Activated CD4-positive, alpha-beta T cell treated with anti-CD3 and anti-CD28 coated beads, Interleukin-2, amount 50 U/mL, for 24 hours (primary cell): ENCODE results near the gene SURF1.
A peak's percentile ranks its signal among the peaks of the same experiment; 100 is the strongest.
"Not testable (repeated sequence)": the region's sequence is repeated elsewhere in the genome, so short reads cannot be mapped to it uniquely, and the experiment has no call there.

Experiments
- DNase-seq, 2 donors: peaks; one replicate each; pipeline ENCODE4 v3.0.0-alpha.2; 2020; ENCODE audit warnings: low read depth in 1 of 2, low spot score in 1 of 2

SURF1 gene, protein sequence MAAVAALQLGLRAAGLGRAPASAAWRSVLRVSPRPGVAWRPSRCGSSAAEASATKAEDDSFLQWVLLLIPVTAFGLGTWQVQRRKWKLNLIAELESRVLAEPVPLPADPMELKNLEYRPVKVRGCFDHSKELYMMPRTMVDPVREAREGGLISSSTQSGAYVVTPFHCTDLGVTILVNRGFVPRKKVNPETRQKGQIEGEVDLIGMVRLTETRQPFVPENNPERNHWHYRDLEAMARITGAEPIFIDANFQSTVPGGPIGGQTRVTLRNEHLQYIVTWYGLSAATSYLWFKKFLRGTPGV

DNA sequence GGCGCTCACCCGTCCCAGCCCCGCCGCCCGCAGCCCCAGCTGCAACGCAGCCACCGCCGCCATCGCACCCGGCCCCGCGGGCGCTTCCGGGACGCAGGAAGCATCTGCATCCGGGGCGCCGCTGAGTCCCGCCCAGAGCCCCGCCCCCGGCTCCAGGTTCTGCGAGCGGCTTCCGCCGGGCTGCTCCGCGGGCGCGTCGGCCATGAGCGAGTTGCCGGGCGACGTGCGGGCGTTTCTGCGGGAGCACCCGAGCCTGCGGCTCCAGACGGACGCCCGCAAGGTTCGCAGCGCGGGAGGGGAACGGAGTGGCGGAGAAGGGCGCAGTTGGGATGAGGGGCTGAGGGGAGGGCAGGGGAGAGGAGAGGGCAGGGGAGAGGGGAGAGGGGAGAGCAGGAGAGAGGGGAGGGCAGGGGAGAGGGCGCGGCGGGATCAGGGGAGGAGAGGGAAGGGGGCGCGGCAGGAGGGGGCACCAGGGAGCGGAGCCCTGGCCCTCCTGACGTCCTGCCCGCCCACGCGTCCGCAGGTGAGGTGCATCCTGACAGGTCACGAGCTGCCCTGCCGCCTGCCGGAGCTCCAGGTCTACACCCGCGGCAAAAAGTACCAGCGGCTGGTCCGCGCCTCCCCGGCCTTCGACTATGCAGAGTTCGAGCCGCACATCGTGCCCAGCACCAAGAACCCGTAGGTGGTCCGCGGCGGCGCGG lies at the start of gene SURF1, which contains the start of gene SURF2:
Gene SURF1, minus strand, starts transcription at position 97 of the 701 bp plus-strand sequence. Its CDS starts 34 bp downstream, at position 63.
Gene SURF2, plus strand, starts transcription at position 160 of the 701 bp plus-strand sequence. Its CDS starts 43 bp downstream, at position 203.
- peak; percentile 81 to 84 for DNase-seq

DNA sequence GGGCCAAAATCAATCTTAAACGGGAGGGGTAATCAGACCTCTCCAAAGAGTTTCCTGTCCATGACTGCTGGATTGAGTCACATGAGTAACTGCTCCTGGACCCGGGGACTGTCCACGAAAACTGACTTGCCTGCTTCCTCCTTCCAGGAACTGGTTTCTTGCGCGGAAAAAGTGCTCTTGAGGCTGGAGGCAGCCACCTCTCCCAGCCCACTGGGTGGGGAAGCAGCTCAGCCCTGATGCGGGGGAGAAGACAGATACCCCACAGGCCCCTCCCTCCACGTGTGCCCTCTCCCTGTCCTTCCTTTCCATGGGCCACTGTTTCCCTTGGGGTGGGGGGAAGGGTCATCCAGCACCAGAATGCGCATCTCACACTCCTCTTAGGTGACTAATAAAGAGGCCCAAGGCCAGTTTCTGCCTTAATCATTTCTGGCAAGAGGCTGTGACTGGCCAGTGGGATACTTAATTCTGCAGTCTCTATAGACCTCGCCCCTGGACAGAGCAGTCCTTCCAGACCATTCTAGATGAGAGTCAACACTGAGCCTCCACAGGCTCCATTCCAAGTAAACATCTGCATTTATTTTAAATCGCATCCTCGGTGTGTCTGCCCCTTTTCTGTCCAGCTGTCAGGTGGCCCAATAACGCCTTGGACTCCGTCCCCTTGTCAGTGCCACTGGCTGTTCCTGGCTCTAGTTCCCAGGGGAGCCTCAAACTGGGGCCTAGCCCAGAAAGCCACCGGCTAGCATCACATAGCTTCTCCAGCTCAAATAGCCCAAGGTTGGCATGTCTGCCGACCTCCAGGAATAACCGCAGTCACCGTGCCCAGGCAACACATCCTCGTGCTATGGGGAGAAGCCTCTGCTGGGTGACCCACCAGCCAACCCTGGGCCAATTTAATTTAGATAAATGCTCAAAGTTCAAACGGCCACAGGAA lies 49.5 kb upstream of the SURF1 start:
- no peak for DNase-seq

DNA sequence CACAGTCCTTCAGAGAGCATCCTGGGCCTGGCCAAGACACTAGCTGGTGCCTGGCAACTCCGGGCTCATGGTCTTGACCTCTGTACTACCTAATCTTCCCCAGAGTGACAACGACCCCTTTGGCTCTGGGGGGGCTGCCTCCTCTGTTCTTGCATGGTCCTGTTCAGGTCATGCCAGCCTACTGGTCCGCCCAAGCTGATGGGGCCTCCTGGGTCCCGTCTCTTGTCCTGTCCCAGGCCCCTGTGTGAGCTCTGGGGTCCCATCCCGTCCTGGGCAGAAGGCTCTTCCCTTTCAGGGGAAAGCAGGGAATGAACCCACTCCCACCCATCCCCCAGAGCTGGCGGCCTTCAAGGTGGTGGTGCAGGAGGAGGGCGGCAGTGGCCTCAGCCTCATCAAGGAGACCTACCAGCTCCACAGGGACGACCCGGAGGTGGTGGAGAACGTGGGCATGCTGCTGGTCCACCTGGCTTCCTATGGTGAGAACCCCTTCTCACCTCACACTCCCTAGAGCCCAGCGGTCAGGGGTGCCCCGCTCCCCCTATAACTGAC lies 48.2 kb upstream of the SURF1 start:
- no peak for DNase-seq

DNA sequence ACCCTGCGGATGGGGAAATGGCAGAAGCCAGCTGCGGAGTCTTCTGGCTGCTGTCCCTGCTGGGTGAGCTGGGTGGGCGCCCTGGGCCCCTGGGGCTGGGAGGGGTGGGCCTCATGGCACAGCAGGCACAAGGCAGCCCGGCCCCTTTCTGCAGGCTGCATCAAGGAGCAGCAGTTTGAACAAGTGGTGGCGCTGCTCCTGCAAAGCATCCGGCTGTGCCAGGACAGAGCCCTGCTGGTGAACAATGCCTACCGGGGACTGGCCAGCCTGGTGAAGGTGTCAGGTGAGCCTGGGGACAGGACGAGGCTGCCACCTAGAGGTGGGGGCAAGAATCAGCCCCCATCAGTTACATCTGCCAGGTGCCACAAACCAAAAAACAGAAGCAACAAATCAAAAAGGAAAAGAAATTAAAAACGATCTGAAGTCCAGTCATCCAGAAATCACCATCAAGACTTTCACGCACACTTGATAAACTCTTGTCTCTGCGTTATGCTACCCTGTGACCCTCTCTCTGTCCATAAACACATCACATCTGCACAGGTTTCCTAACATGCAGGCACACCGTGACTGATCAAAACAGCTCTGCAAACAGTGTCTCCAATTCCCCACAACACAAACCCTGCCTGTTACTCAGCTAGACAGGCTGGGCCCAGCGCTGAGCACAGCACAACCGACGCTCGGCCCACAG lies 47.6 kb upstream of the SURF1 start:
- DNase-seq = peak; percentile 35 to 39

DNA sequence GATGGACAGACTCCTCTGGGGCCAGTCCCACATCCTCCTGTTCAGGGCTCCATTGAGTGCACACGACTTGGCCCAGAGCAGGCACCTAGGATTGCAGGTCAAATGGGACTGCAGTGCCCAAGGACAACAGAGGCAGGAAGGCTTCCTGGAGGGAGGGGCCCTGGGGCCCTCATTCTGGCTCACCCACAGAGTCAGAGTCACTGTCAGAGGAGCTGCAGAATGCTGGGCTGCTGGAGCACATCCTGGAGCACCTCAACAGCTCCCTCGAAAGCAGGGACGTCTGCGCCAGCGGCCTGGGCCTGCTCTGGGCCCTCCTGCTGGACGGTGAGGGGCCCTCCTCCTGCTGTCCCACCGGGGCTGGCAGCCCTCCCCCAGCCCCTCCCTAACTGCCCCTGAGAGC lies 46.4 kb upstream of the SURF1 start:
- no peak for DNase-seq

DNA sequence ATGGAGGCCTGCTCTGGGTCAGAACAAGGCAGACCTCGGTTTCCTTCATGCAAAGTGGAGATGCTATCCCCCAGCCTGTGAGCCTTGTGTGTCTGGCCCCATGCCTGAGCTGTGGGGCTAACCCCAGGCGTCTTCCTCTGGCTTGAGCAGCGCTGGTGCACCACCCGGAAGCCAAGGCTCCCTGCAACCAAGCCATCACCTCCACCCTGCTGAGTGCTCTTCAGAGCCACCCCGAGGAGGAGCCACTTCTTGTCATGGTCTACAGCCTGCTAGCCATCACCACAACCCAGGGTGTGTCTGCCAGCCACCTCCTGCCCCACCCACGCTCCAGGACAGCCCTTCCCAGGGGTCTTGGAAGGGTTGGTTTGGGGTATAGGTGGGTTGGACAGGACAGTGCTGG lies 45.3 kb upstream of the SURF1 start:
- DNase-seq = no peak

DNA sequence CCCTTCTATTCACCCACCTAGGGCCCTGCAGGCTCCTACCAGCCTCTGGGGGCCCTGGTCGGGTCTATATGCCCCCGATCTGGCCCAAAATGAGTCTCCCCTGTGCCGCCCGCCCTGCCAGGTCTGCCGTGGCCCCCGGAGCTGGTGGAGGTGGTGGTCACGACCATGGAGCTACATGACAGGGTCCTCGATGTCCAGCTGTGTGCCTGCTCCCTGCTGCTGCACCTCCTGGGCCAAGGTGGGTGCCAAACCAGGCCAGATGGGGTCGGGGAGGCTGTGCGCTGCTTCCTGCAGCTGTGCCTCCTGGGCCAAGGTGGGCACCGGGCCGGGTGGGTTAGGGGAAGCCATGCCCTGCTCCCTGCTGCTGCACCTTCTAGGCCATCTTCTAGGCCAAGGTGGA lies 44.0 kb upstream of the SURF1 start:
- no peak for DNase-seq

DNA sequence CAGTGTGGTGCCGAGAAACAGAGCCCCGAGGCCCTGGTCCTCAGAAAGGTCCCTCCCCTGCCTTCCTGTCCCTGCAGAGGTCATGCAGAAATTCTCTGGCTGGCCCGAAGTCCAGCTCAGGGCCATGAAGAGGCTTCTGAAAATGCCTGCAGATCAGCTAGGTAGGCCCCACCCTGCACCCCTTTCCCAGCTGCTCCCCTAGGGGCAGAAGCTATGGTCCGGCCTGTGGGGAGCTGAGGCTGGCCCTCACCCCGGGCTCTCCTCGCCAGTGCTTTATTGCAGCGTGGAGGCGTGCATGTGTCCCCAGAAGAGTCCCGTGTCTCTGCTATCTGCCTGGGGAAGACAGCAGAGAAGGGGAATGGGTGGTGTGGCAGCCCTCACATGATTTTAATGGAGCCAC lies 41.6 kb upstream of the SURF1 start:
- no peak for DNase-seq

DNA sequence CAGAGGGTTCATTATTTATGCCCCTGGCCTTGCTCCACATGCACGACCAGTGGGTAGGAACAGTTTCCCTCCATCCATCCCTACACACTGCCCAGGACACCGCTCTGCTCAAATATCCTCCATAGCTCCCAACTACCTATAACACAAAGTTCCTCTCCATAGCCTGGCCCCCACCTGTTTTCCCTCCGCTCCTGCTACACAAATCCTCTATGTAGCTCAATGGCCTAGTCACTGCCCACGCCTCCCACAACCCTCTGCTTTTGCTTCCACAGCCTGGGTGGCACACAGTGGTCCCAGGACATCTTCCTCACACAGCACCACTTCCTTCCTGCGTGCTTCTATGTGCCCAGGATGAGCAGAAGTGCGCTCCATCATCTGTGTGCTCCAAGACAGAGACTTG lies 41.1 kb upstream of the SURF1 start:
- no peak for DNase-seq

DNA sequence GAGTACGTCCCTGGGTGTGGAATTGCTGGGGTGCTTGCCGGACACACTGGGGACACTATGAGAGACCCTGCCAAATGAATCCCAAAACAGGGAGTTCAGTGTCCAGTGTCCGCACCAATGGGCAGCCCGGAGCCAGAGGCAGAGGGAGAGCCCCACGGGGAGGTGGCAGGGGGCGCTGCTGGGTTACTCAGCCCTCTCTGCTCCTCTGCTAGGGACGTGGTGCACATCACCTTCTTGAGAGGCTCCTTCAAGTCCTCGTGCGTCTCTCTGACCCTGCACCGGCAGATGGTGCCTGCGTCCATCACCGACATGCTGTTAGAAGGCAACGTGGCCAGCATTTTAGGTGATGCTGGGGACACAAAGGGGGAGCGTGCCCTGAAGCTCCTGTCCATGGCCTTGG lies 40.7 kb upstream of the SURF1 start:
- DNase-seq = no peak

DNA sequence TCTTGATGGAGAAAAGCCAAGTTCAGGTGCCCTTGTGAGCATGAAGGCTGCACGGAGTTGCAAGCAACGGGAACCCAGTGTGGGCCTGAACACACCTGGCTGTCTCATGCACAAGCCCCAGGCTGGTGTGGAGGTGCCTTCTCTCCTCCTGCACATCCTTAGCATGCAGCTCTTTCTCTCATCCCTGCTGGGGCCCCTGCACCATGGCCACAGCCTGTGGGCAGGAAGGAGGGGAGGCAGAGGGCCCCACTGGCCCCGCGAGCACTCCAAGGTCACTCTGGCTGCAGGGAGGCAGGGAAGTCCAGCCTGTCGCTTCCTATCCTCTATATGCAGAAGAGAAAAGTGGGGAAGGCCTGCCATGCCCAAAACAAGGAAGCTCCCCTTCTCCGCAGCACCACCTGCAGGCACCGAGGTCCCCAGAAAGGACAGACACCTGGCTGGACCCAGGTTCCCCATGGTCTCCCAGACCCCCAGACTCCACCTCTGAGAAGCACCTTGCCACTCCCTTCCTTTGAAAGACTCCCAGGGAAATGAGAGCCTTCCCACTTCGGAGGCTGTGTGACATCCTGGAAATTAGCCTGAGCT lies 38.5 kb upstream of the SURF1 start:
- no peak for DNase-seq

DNA sequence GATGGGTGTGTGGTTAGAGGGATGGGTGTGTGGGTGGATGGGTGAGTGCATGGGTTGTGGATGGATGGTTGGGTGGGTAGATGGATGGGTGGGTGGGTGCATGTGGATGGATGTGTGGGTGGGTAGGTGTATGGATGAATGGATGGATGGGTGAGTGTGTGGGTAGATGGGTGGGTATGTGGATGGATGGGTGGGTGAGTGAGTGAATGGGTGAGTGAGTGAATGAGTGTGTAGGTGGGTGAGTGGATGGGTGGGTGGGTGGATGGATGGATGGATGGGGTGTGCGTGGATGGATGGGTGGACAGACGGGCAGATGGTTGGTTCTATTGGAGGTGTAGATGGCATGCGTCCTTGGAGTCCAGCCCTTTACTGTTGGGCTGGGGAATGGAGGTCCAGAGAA lies 37.1 kb upstream of the SURF1 start:
- no peak for DNase-seq

DNA sequence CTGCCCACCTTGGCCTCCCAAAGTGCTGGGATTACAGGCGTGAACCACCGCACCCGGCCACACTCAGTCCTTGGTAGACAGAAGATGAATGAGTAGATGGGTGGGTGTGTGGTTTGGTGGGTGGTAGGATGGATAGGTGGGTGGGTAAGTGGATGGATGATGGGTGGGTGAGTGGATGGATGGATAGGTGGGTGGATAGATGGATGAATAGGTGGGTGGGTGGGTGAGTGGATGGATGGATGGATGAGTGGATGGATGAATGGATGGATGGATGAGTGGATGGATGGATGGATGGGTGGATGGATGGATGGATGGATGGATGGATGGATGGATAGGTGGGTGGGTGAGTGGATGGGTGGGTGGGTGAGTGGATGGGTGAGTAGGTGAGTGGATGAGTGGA lies 36.0 kb upstream of the SURF1 start:
- DNase-seq = not testable (repeated sequence)

DNA sequence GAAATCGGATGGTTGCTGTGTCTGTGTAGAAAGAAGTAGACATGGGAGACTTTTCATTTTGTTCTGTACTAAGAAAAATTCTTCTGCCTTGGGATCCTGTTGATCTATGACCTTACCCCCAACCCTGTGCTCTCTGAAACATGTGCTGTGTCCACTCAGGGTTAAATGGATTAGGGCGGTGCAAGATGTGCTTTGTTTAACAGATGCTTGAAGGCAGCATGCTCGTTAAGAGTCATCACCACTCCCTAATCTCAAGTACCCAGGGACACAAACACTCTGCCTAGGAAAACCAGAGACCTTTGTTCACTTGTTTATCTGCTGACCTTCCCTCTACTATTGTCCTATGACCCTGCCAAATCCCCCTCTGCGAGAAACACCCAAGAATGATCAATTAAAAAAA lies 35.2 kb upstream of the SURF1 start:
- DNase-seq = not testable (repeated sequence)

DNA sequence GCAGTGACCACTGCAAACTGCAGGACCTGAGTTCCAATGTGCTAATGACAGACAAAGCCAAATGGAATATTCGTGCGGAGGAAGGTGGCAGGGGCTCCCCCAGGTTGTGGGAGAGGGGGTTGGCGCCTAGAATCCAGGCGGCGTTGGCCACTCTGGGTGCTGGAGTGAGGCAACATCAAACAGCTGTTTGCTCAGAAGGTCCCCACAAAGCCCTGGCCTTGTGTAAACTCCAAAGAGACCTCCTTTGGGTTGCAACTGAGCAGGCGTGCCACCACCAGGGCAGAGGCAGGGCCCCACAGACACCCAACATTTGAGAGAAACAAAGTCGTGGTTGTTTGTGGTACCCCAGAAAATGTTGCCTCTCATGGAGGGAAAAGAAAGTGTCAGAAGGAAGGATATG lies 34.4 kb upstream of the SURF1 start:
- no peak for DNase-seq

DNA sequence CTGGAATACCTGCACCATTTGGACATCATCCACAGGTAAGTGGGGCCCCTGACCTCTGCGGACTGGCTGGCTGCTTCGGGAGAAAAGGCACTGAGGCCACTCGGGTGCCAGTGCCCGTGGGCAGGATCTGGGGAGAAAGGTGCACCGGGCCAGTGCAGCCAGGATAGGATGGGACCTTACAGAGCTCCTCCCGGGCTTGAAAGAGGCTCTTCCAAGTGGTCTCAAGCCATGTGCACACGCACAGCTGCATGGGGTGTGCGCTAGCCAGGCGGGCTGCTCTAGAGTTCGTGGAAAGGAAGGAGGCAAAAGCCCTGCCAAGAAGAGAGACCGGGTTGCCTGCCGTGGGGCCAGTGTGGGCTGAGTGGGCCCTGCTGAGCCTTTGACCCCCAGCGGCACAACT lies 33.3 kb upstream of the SURF1 start:
- DNase-seq = no peak

DNA sequence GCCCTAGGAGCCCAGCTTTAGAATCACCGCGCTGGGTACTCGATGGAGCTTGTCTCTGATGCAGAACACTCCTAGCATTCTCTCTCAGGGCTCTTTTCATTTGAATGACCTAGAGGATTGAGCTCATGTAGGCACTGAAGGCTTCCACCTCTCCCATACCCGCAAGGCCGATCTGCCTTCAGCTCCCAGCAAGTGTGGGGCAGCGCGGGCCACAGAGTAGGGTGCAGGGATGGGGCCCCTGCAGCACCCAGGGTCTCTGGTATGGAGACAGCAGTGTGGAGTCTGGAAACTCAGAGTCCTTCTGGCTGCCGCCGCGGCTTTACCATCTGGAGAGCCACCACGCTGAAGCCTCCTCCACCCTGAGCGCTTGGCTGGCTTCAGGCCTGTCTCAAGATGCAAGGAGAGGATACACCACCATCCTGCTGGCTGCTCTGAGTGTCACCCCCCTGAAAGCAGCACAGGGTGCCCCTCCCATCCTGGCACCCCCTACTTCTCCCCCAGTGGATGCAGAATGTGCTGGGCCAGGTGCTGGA lies 32.8 kb upstream of the SURF1 start:
- DNase-seq = no peak

DNA sequence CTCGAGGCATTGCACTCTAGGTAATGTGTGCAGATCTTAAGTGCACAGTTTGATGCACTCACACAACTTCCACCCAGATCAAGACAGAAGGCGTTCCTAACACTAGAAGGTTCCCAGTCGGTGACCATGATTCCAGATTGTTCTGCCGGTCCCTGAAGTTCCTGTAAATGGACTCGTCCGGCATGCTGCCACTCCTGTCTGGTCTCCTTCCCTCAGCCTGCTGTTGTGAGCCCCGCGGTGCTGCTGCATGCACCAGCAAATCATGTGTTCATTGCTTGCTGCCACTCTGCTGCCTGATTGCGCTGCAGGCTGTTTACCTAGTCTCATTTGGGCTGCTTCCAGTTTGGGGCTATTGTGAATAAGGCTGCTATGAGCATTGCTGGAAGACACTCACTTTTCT lies 31.4 kb upstream of the SURF1 start:
- no peak for DNase-seq

DNA sequence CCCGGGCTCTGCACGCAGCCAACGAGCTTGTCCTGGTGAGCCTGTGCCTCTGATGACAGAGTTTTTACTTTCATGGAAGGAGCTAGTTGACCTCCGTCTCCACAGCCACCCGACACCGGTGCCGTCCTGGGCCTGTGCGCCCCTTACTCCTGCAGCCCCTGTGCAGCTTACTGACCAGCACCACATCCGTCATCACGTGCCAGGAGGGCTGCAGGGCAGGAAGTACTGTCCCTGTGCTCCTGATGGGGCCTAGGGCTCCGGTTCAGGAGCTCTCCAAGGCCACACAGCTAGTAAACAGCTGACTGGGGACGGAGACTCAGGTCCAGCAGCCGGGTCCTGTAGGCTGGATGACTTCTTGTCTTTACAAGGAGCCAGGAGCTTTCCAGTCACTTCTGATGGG lies 30.1 kb upstream of the SURF1 start:
- no peak for DNase-seq

DNA sequence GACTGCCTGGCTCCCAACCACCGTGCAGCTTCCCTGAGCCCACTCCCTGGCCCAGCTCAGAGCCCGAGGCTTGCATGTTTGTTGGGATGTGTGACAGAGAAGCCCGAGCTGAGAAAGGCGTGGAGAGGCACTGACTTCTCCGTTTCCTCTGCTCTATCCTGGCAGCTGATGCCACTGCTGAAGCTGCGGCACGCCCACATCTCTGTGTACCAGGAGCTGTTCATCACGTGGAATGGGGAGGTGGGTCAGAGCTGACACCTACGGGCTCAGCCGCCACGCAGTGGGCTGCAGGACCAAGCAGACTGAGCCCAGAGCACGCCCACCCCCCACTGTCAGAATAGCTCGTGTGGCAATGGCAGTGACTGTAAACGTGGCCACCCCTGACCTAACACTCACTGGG lies 29.2 kb upstream of the SURF1 start:
- no peak for DNase-seq
